Parathyroid adenoma (tissue), 2 donors: ENCODE measurements around the gene MAP1LC3A.

Experiments
- H2AFZ ChIP-seq: fragments of 300-600 bp; sonication (generic); one replicate; pipeline ENCODE4 v1.7.0; 2017; ENCODE audit warnings: antibody characterized with exemption, mild to moderate bottlenecking
- H3K27ac ChIP-seq: fragments of 300-600 bp; sonication (generic); one replicate; pipeline ENCODE4 v1.7.0; 2017
- H3K27me3 ChIP-seq: fragments of 300-600 bp; sonication (generic); one replicate; pipeline ENCODE4 v1.7.0; 2017; ENCODE audit warnings: low read length; ENCODE audit not compliant: control insufficient read depth, insufficient read depth
- H3K36me3 ChIP-seq: fragments of 300-600 bp; sonication (generic); one replicate; pipeline ENCODE4 v1.7.0; 2017; ENCODE audit warnings: low read length; ENCODE audit not compliant: control insufficient read depth, insufficient read depth
- H3K4me1 ChIP-seq: fragments of 300-600 bp; sonication (generic); one replicate; pipeline ENCODE4 v1.7.0; 2017; ENCODE audit warnings: control low read depth
- H3K4me2 ChIP-seq: fragments of 300-600 bp; sonication (generic); one replicate; pipeline ENCODE4 v1.7.0; 2017; ENCODE audit warnings: low read length
- H3K4me3 ChIP-seq: fragments of 300-600 bp; sonication (generic); one replicate; pipeline ENCODE4 v1.7.0; 2017; ENCODE audit warnings: low read depth, low read length
- H3K79me2 ChIP-seq: fragments of 300-600 bp; sonication (generic); one replicate; pipeline ENCODE4 v1.7.0; 2017; ENCODE audit warnings: control low read depth
- H3K9ac ChIP-seq: fragments of 300-600 bp; sonication (generic); one replicate; pipeline ENCODE4 v1.7.0; 2017; ENCODE audit warnings: mild to moderate bottlenecking
- H3K9me3 ChIP-seq: fragments of 300-600 bp; sonication (generic); one replicate; pipeline ENCODE4 v1.7.0; 2017; ENCODE audit warnings: low read length; ENCODE audit not compliant: control insufficient read depth
- TF ChIP-seq, protein P1 (sequence below): fragments of 300-600 bp; sonication (generic); IDR thresholded peaks from one replicate; pipeline ENCODE4 v1.7.0; 2017; ENCODE audit warnings: antibody characterized with exemption, mild to moderate bottlenecking
- donor health status: primary hyperparathyroidism.

Gene MAP1LC3A

GRCh38 chr20:34564833-34565232, 6.3 kb downstream of the MAP1LC3A start:
- no peak overlapping the region for H3K27ac ChIP-seq
- no peak overlapping the region for H3K9ac ChIP-seq
- no peak overlapping the region for H3K4me2 ChIP-seq
- no peaks in the 10 kb centered on the region for H3K79me2 ChIP-seq
- no peaks in the 10 kb centered on the region for H3K4me1 ChIP-seq
- no peak overlapping the region for H3K4me3 ChIP-seq
- no peaks in the 10 kb centered on the region for H3K36me3 ChIP-seq
- no peaks in the 10 kb centered on the region for H3K27me3 ChIP-seq
- H2AFZ ChIP-seq: no peak overlapping the region
- TF ChIP-seq, protein P1, sequence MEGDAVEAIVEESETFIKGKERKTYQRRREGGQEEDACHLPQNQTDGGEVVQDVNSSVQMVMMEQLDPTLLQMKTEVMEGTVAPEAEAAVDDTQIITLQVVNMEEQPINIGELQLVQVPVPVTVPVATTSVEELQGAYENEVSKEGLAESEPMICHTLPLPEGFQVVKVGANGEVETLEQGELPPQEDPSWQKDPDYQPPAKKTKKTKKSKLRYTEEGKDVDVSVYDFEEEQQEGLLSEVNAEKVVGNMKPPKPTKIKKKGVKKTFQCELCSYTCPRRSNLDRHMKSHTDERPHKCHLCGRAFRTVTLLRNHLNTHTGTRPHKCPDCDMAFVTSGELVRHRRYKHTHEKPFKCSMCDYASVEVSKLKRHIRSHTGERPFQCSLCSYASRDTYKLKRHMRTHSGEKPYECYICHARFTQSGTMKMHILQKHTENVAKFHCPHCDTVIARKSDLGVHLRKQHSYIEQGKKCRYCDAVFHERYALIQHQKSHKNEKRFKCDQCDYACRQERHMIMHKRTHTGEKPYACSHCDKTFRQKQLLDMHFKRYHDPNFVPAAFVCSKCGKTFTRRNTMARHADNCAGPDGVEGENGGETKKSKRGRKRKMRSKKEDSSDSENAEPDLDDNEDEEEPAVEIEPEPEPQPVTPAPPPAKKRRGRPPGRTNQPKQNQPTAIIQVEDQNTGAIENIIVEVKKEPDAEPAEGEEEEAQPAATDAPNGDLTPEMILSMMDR: no peak
- no peaks in the 10 kb centered on the region for H3K9me3 ChIP-seq

GRCh38 chr20:34566978-34567891, 8.7 kb downstream of the MAP1LC3A start:
- H3K9me3 ChIP-seq: no peaks in the 10 kb centered on the region
- TF ChIP-seq, protein P1: no peak
- no peaks in the 10 kb centered on the region for H3K36me3 ChIP-seq
- no peak overlapping the region for H3K27ac ChIP-seq
- H3K79me2 ChIP-seq: no peaks in the 10 kb centered on the region
- no peak overlapping the region for H3K4me3 ChIP-seq
- H2AFZ ChIP-seq: no peak overlapping the region
- H3K4me1 ChIP-seq: no peaks in the 10 kb centered on the region
- no peak overlapping the region for H3K9ac ChIP-seq
- H3K4me2 ChIP-seq: no peak overlapping the region
- H3K27me3 ChIP-seq: no peaks in the 10 kb centered on the region

- Histone ChIP-seq H3K9ac (no peak overlapping the region), H3K9me3 (no peaks in the 10 kb centered on the region), H3K4me3 (no peak overlapping the region), H3K27me3 (no peaks in the 10 kb centered on the region), H3K4me2 (no peak overlapping the region), H3K4me1 (no peaks in the 10 kb centered on the region), H3K36me3 (no peaks in the 10 kb centered on the region), H3K79me2 (no peaks in the 10 kb centered on the region), H2AFZ (no peak overlapping the region), H3K27ac (no peak overlapping the region)
- TF ChIP-seq, protein P1: no peak
Observed at GRCh38 chr20:34567892-34568865, 9.7 kb downstream of the MAP1LC3A start.

- H3K79me2 ChIP-seq: no peaks in the 10 kb centered on the region
- H3K27me3 ChIP-seq: no peaks in the 10 kb centered on the region
- H2AFZ ChIP-seq: no peak overlapping the region
- no peak overlapping the region for H3K9ac ChIP-seq
- H3K4me1 ChIP-seq: no peaks in the 10 kb centered on the region
- no peak overlapping the region for H3K27ac ChIP-seq
- H3K36me3 ChIP-seq: no peaks in the 10 kb centered on the region
- TF ChIP-seq, protein P1: no peak
- no peak overlapping the region for H3K4me3 ChIP-seq
- no peak overlapping the region for H3K4me2 ChIP-seq
- H3K9me3 ChIP-seq: no peaks in the 10 kb centered on the region
Observed at GRCh38 chr20:34569598-34569997, 11.1 kb downstream of the MAP1LC3A start.
